GM12878 (cell line): ENCODE data around the gene JUND. TPM values are rescaled to one million over a fixed set of nuclear protein-coding genes. Genes with fewer than 3 reads are reported as not detected.

ENCODE experiments used
- ATAC-seq: fragments of 200-7000 bp; cut with Tn5 transposase; 3 replicates; pipeline ENCODE4 v1.9.1; 2020; ENCODE audit warnings: mild to moderate bottlenecking, moderate library complexity
- BruUV-seq: library from RNA; stranded (reverse); fragments of 400-500 nt; replicated peaks from 2 replicates; lab custom pipeline; 2021; lab: Mats Ljungman, UMichigan
- CTCF ChIA-PET: fragments of 300-600 bp; sonication (Branson Sonifier 250); formaldehyde crosslinking; extraction: SDS; loops from one replicate; lab custom pipeline; 2021; ENCODE audit warnings: inconsistent platforms; lab: Yijun Ruan, JAX
- POLR2A ChIA-PET: fragments of 350-600 bp; formaldehyde crosslinking; extraction: SDS; loops from one replicate; lab custom pipeline; 2021; ENCODE audit warnings: inconsistent platforms; lab: Charles Lee
- RAD21 ChIA-PET: fragments of 300-600 bp; sonication (Branson Sonifier 250); formaldehyde crosslinking; loops from one replicate; lab custom pipeline; 2023; ENCODE audit warnings: antibody characterized with exemption; ENCODE audit not compliant: unreplicated experiment; lab: Charles Lee
- SMC1A ChIA-PET: fragments of 300-600 bp; sonication (Branson Sonifier 250); formaldehyde crosslinking; loops from one replicate; lab custom pipeline; 2023; ENCODE audit not compliant: unreplicated experiment, uncharacterized antibody; lab: Charles Lee
- DNase-seq: peaks from one replicate; pipeline ENCODE4 v3.0.0-alpha.2; 2011; ENCODE audit warnings: low read depth, low spot score
- FAIRE-seq: peaks from 3 replicates; lab custom pipeline; 2011; peaks lifted over from hg19 to GRCh38; lab: Jason Lieb, UNC
- H2AFZ ChIP-seq: 2 replicates; pipeline ENCODE4 v1.6.0; 2011; ENCODE audit warnings: low read depth, low read length, control low read depth; ENCODE audit not compliant: control insufficient read depth
- H3K27ac ChIP-seq: 2 replicates; pipeline ENCODE4 v1.5.1; 2011; ENCODE audit warnings: control low read depth; ENCODE audit not compliant: control insufficient read depth, insufficient read depth
- H3K27me3 ChIP-seq, 2 experiments: replicated peaks in 1 of 2; 2 replicates each; pipeline versions ENCODE4 v1.6.0 to v1.6.1; 2011; ENCODE audit warnings: low read length in 1 of 2; ENCODE audit not compliant: control insufficient read depth in 2 of 2, insufficient read depth in 2 of 2
- H3K36me3 ChIP-seq, 2 experiments: 2 replicates each; pipeline ENCODE4 v1.5.1; 2011; ENCODE audit warnings: low read length in 1 of 2; ENCODE audit not compliant: control insufficient read depth in 2 of 2, insufficient read depth in 2 of 2
- H3K4me1 ChIP-seq: 2 replicates; pipeline ENCODE4 v1.6.1; 2011; ENCODE audit warnings: mild to moderate bottlenecking, low read length, moderate library complexity, mixed read lengths; ENCODE audit not compliant: control insufficient read depth, insufficient read depth
- H3K4me2 ChIP-seq: 2 replicates; pipeline ENCODE4 v1.6.0; 2011; ENCODE audit warnings: control low read depth; ENCODE audit not compliant: control insufficient read depth, insufficient read depth
- H3K4me3 ChIP-seq: fragments of 200-600 bp; sonication (generic); 2 replicates; pipeline ENCODE4 v1.5.1; 2016
- H3K79me2 ChIP-seq: 2 replicates; pipeline ENCODE4 v1.6.0; 2011; ENCODE audit warnings: low read length; ENCODE audit not compliant: control insufficient read depth, insufficient read depth
- H3K9ac ChIP-seq: 2 replicates; pipeline ENCODE4 v1.8.0; 2011; ENCODE audit warnings: low read length, control low read depth, mixed read lengths; ENCODE audit not compliant: control insufficient read depth, insufficient read depth
- H3K9me3 ChIP-seq: replicated peaks from 3 replicates; pipeline ENCODE4 v1.5.1; 2011; ENCODE audit warnings: mild to moderate bottlenecking, low read length; ENCODE audit not compliant: control insufficient read depth, insufficient read depth
- H4K20me1 ChIP-seq: 2 replicates; pipeline ENCODE4 v1.6.0; 2011; ENCODE audit not compliant: control insufficient read depth, insufficient read depth
- ATF3 ChIP-seq: IDR thresholded peaks from 2 replicates; pipeline ENCODE4 v1.6.1; 2011; ENCODE audit warnings: low read depth, mild to moderate bottlenecking, low read length, moderate library complexity, borderline replicate concordance; ENCODE audit errors: extremely low read depth
- BRCA1 ChIP-seq: IDR thresholded peaks from 2 replicates; pipeline ENCODE4 v1.6.1; 2011; ENCODE audit warnings: low read depth, low read length, improper control_type of control experiment
- CEBPB ChIP-seq, 2 experiments: fragments of 150-350 bp in 1 of 2; IDR thresholded peaks; 2 replicates each; pipeline ENCODE4 v1.6.1; 2012 to 2014; ENCODE audit warnings: low read depth in 2 of 2, low read length in 2 of 2, borderline replicate concordance in 1 of 2, inconsistent platforms in 1 of 2
- DPF2 ChIP-seq: fragments of 450-650 bp; IDR thresholded peaks from 2 replicates; pipeline ENCODE4 v1.6.1; 2017; ENCODE audit warnings: mild to moderate bottlenecking
- HDAC2 ChIP-seq: fragments of 200-600 bp; sonication (generic); IDR thresholded peaks from 2 replicates; pipeline ENCODE4 v1.6.1; 2017
- KAT2A ChIP-seq: conservative IDR thresholded peaks from 2 replicates; pipeline ENCODE4 v1.6.1; 2011; ENCODE audit warnings: low read depth, low read length; ENCODE audit not compliant: control insufficient read depth
- RAD51 ChIP-seq: fragments of 450-650 bp; IDR thresholded peaks from 2 replicates; pipeline ENCODE4 v1.6.1; 2016; ENCODE audit warnings: moderate library complexity, mild to moderate bottlenecking, inconsistent platforms
- RCOR1 ChIP-seq: conservative IDR thresholded peaks from 2 replicates; pipeline ENCODE4 v1.6.1; 2012; ENCODE audit warnings: low read depth, low read length, improper control_type of control experiment
- ZBTB40 ChIP-seq: fragments of 450-650 bp; IDR thresholded peaks from 2 replicates; pipeline ENCODE4 v1.6.1; 2016; ENCODE audit warnings: mild to moderate bottlenecking, moderate library complexity, borderline replicate concordance
- ZNF384 ChIP-seq: IDR thresholded peaks from 2 replicates; pipeline ENCODE4 v1.6.1; 2012; ENCODE audit warnings: low read depth, mild to moderate bottlenecking, low read length, improper control_type of control experiment, borderline replicate concordance
- WGBS: methylation state at CpG from one replicate; pipeline ENCODE4 v1.1.6; 2016; ENCODE audit warnings: low lambda C conversion rate; ENCODE audit not compliant: insufficient replicate concordance, insufficient coverage; ENCODE audit errors: missing lambda C conversion rate; 5-methylcytosine and 5-hydroxymethylcytosine counted together
- in situ Hi-C: fragments of 300-500 bp; cut with MboI; formaldehyde crosslinking; loops from 9 replicates; pipeline ENCODE4 v1.14.3; 2018; ENCODE audit warnings: mixed read lengths
- intact Hi-C: fragments of 100-400 bp; cut with micrococcal nuclease; formaldehyde crosslinking; loops from one replicate; pipeline ENCODE4 v1.14.2; 2022; ENCODE audit not compliant: unreplicated experiment
- polyA plus RNA-seq, 11 experiments: library from polyadenylated mRNA; depleted of rRNA in 4 of 11; unstranded in 6 of 11; stranded (reverse) in 5 of 11; fragments of >200 nt; fragmentation: Nextera tagmentation in 4 of 11; fragmentation: Illumina TruSeq in 1 of 11; extraction: Ambion mirVana in 4 of 11; extraction: Trizol in 1 of 11; gene quantifications; 1 replicate in 1 of 11; 2 replicates in 10 of 11; pipeline versions ENCODE4 v1.2.1 to v1.2.3, GENCODE V29; 2011 to 2016; ENCODE audit warnings: inconsistent platforms in 2 of 11, missing spikeins in 2 of 11, low read depth in 1 of 11
- total RNA-seq, 4 experiments: library from RNA; depleted of rRNA in 3 of 4; stranded (reverse); fragments of >200 nt in 3 of 4; fragmentation: Illumina TruSeq in 1 of 4; extraction: Trizol in 1 of 4; gene quantifications; 2 replicates each; pipeline versions ENCODE4 v1.2.1 to v1.2.3, GENCODE V29; 2013 to 2021

JUND gene
- total and polyA plus RNA-seq, 10 of the 15 experiments (the other 5 are each of a cell fraction or from before 2014, with no cell fraction given), result 7.4 to 164 (median 18.8) TPM

GRCh38 chr19:18300930-18301717, 19.7 kb upstream of the JUND start:
- Histone ChIP-seq H3K4me2 (no peak overlapping the region), H3K9ac (no peak overlapping the region), H2AFZ (no peak overlapping the region), H4K20me1 (no peaks in the 10 kb centered on the region), H3K36me3 (no peaks in the 10 kb centered on the region), H3K4me1 (peaks cover 13% of the 10 kb centered on the region), H3K79me2 (peaks cover 20% of the 10 kb centered on the region), H3K4me3 (no peak overlapping the region), H3K9me3 (no peaks in the 10 kb centered on the region), H3K27ac (no peak overlapping the region), H3K27me3 (no peaks in the 10 kb centered on the region)
- intact Hi-C loops, result no loop called here
- RAD21 ChIA-PET, result interaction anchor here (1.0 to 5.0 kb wide), 3 partner anchors 9 to 27 kb away, joined by 3 to 135 read pairs (median 13); partner anchors contain the start of gene JUND
- in situ Hi-C loops, result no loop called here
- CTCF ChIA-PET, result interaction anchor here (2.6 to 5.3 kb wide), 2 partner anchors 9 to 21 kb away, joined by 10 to 122 read pairs; partner anchors contain the start of gene JUND
- POLR2A ChIA-PET, result interaction anchor here (0.5 to 5.8 kb wide), 5 partner anchors 10 to 108 kb away, joined by 3 to 196 read pairs (median 6); partner anchors contain the start of genes JUND and LSM4
- ATAC-seq, result no peak
- DNase-seq, result no peak
- SMC1A ChIA-PET, result no interaction called here
- FAIRE-seq, result no peak
- TF ChIP-seq HDAC2 (no peak), CEBPB (IDR thresholded peaks at IDR 0.05; ENCODE audit: borderline replicate concordance in 1 of 2, low read depth in 2 of 2, low read length in 2 of 2) (no peak)
- BruUV-seq, result no TSS peak
- WGBS, result 58% methylated on average over 17 of the region's 18 CpGs

- no peak for FAIRE-seq
- no peak for ATAC-seq
- CTCF ChIA-PET, result interaction anchor here (0.6 to 1.0 kb wide), 2 partner anchors 15 to 28 kb away, joined by 3 to 4 read pairs; no protein-coding TSS in a partner anchor
- Histone ChIP-seq H3K9ac (no peak overlapping the region), H4K20me1 (no peaks in the 10 kb centered on the region), H3K4me1 (peaks cover 2% of the 10 kb centered on the region; the same call in 1 of the 2 replicates), H3K27ac (no peak overlapping the region), H3K4me3 (no peak overlapping the region), H3K36me3 (no peaks in the 10 kb centered on the region), H3K4me2 (no peak overlapping the region), H2AFZ (no peak overlapping the region), H3K79me2 (peaks cover 11% of the 10 kb centered on the region), H3K9me3 (no peaks in the 10 kb centered on the region; the same call in 2 of the 3 replicates), H3K27me3 (no peaks in the 10 kb centered on the region; a peak in 1 of 4 replicates)
- in situ Hi-C loops (no loop called here), intact Hi-C loops (no loop called here)
- POLR2A ChIA-PET, result interaction anchor here (0.7 kb wide), 1 partner anchor 17 kb away, joined by 3 read pairs; no protein-coding TSS in a partner anchor
- RAD21 ChIA-PET, result no interaction called here
- DNase-seq, result no peak
- WGBS, result 86% methylated on average over 9 of the region's 9 CpGs
- SMC1A ChIA-PET, result interaction anchor here (0.7 to 1.1 kb wide), 2 partner anchors 19 to 27 kb away, joined by 3 read pairs; no protein-coding TSS in a partner anchor
- no TSS peak for BruUV-seq
- TF ChIP-seq BRCA1 (no peak), ATF3 (no peak), RAD51 (no peak), ZBTB40 (no peak), KAT2A (no peak), ZNF384 (no peak), RCOR1 (no peak), DPF2 (no peak)
Measured at GRCh38 chr19:18299654-18300053, 18.2 kb upstream of the JUND start.
